ENCODE data around the gene ABCA7.

DNA sequence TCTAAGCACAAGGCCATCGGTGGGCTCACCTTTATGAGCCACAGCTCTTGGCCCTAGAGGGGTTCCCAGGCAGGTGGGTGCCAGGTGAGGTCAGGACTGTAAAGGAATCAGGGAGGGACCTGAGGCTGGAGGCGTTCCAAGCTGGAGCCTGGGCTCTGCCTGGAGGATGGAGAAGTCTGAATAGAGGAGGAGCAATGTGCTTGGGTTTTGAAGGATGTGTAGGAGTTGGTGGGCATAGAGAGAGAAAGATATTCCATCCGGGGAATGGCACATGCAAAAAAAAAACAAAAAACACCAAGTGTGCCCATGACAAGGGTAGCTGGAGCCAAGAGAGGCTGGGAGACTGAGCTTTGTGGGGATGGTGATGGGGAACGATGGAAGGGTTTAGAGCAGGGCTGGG lies 37.3 kb upstream of the ABCA7 start:
- TF ChIP-seq, protein P1, sequence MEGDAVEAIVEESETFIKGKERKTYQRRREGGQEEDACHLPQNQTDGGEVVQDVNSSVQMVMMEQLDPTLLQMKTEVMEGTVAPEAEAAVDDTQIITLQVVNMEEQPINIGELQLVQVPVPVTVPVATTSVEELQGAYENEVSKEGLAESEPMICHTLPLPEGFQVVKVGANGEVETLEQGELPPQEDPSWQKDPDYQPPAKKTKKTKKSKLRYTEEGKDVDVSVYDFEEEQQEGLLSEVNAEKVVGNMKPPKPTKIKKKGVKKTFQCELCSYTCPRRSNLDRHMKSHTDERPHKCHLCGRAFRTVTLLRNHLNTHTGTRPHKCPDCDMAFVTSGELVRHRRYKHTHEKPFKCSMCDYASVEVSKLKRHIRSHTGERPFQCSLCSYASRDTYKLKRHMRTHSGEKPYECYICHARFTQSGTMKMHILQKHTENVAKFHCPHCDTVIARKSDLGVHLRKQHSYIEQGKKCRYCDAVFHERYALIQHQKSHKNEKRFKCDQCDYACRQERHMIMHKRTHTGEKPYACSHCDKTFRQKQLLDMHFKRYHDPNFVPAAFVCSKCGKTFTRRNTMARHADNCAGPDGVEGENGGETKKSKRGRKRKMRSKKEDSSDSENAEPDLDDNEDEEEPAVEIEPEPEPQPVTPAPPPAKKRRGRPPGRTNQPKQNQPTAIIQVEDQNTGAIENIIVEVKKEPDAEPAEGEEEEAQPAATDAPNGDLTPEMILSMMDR (IDR thresholded peaks at IDR 0.05): no peak
- no peak for TF ChIP-seq EP300 (IDR thresholded peaks at IDR 0.05)
- no peak for TF ChIP-seq POLR2A (IDR thresholded peaks at IDR 0.05)

Data from sigmoid colon (tissue), 4 donors.